HPDE6-E6E7 (cell line): Measurements from ENCODE around the gene CFAP91.

Experiments used
- DNase-seq: peaks from one replicate; pipeline ENCODE4 v3.0.0; 2011; ENCODE audit warnings: missing footprints; ENCODE audit errors: extremely low spot score

Gene CFAP91

GRCh38 chr3:119741657-119742590 lies 39.1 kb downstream of the CFAP91 start:
- no peak for DNase-seq

GRCh38 chr3:119743921-119744320 lies 41.1 kb downstream of the CFAP91 start:
- no peak for DNase-seq

GRCh38 chr3:119745942-119746341 lies 43.1 kb downstream of the CFAP91 start:
- DNase-seq = no peak

- no peak for DNase-seq
These were observed 43.6 kb downstream of the CFAP91 start for GRCh38 chr3:119746423-119746822.

GRCh38 chr3:119747357-119747756 lies 44.5 kb downstream of the CFAP91 start:
- DNase-seq = no peak

GRCh38 chr3:119748991-119749390 lies 46.2 kb downstream of the CFAP91 start:
- no peak for DNase-seq

GRCh38 chr3:119751423-119751822 lies 48.6 kb downstream of the CFAP91 start:
- no peak for DNase-seq
